ENCODE results near the gene FOSL2.

GRCh38 chr2:28349546-28350165, 43.0 kb upstream of the FOSL2 start:
- TF ChIP-seq CTCF (optimal IDR thresholded peaks at IDR 0.05 in 1 of 3, IDR thresholded peaks at IDR 0.05 in 1 of 3, conservative IDR thresholded peaks at IDR 0.05 in 1 of 3; ENCODE audit: extremely low read depth in 1 of 3, insufficient read depth in 2 of 3, low read length in 3 of 3) (no peak), EZH2 (IDR thresholded peaks at IDR 0.05; ENCODE audit: low read length) (no peak)
